Transverse colon (tissue), 4 donors: ENCODE results near the gene METRNL. TPM values are rescaled to one million over a fixed set of nuclear protein-coding genes. Genes with fewer than 3 reads are reported as not detected.

Experiments
- DNase-seq: peaks from one replicate; pipeline ENCODE4 v3.0.0-alpha.2; 2019
- H3K27ac ChIP-seq, 4 donors: fragments of 200-600 bp; sonication (generic); 2 replicates each; pipeline ENCODE4 v1.5.1; 2016 to 2018; ENCODE audit warnings: inconsistent platforms in 4 of 4
- H3K27me3 ChIP-seq: fragments of 200-600 bp; sonication (generic); 2 replicates; pipeline ENCODE4 v1.5.1; 2017; ENCODE audit warnings: inconsistent platforms
- H3K36me3 ChIP-seq, 4 donors: fragments of 200-600 bp; sonication (generic); 2 replicates each; pipeline ENCODE4 v1.5.1; 2017 to 2019; ENCODE audit warnings: inconsistent platforms in 4 of 4
- H3K4me1 ChIP-seq, 4 donors: fragments of 200-600 bp; sonication (generic); 2 replicates each; pipeline ENCODE4 v1.5.1; 2017 to 2020; ENCODE audit warnings: inconsistent platforms in 4 of 4
- H3K4me3 ChIP-seq, 4 donors: fragments of 200-600 bp; sonication (generic); 1 replicate in 1 of 4; 2 replicates in 3 of 4; pipeline versions ENCODE4 v1.5.1 to v1.6.1; 2017 to 2019; ENCODE audit warnings: inconsistent platforms in 4 of 4
- H3K9me3 ChIP-seq, 2 donors: fragments of 200-600 bp; sonication (generic); 2 replicates each; pipeline ENCODE4 v1.5.1; 2017 to 2019; ENCODE audit warnings: inconsistent platforms in 2 of 2
- EP300 ChIP-seq: sonication (generic); formaldehyde crosslinking; IDR thresholded peaks from one replicate; pipeline ENCODE4 v1.6.1; 2017; ENCODE audit warnings: antibody characterized with exemption, low read depth
- POLR2A ChIP-seq: fragments of 450-650 bp; IDR thresholded peaks from one replicate; pipeline ENCODE4 v1.6.1; 2016; ENCODE audit warnings: antibody characterized with exemption, mild to moderate bottlenecking, moderate library complexity
- POLR2AphosphoS5 ChIP-seq, 3 donors: sonication (generic); formaldehyde crosslinking; IDR thresholded peaks; one replicate each; pipeline ENCODE4 v1.6.1; 2016; ENCODE audit warnings: antibody characterized with exemption in 3 of 3
- WGBS, 2 donors: methylation state at CpG; one replicate each; pipeline ENCODE4 v1.1.5; 2018; ENCODE audit warnings: low coverage in 1 of 2; 5-methylcytosine and 5-hydroxymethylcytosine counted together
- in situ Hi-C, 4 donors: fragments of 200-750 bp; cut with MboI; loops; one replicate each; pipeline versions ENCODE4 v1.15.0 to v1.15.1; 2017; ENCODE audit warnings: low sequenced_read_pairs in 3 of 4, low pct_ligation_motif_present in 1 of 4, low pct_unique_long_range_greater_than_20kb in 1 of 4
- intact Hi-C: fragments of 100-400 bp; cut with DNase I; formaldehyde crosslinking; loops from one replicate; pipeline ENCODE4 v1.15.1; 2023; ENCODE audit warnings: low total_unique reads
- total RNA-seq, 4 donors: library from RNA; depleted of rRNA; stranded (reverse); fragments of >200 nt; gene quantifications; one replicate each; pipeline ENCODE4 v1.1.0, GENCODE V29; 2016
- TF ChIP-seq, protein P1 (sequence below), 5 experiments: fragments of 200-600 bp in 3 of 5; fragments of 450-650 bp in 2 of 5; sonication (generic) in 3 of 5; IDR thresholded peaks; 1 replicate in 2 of 5; 2 replicates in 3 of 5; pipeline ENCODE4 v1.5.1; 2016 to 2017; ENCODE audit warnings: antibody characterized with exemption in 5 of 5, inconsistent platforms in 3 of 5, mild to moderate bottlenecking in 2 of 5, moderate library complexity in 1 of 5

The METRNL gene
- total RNA-seq, 4 donors from 2014 or later, result 46.8 to 325 (median 112) TPM

DNA sequence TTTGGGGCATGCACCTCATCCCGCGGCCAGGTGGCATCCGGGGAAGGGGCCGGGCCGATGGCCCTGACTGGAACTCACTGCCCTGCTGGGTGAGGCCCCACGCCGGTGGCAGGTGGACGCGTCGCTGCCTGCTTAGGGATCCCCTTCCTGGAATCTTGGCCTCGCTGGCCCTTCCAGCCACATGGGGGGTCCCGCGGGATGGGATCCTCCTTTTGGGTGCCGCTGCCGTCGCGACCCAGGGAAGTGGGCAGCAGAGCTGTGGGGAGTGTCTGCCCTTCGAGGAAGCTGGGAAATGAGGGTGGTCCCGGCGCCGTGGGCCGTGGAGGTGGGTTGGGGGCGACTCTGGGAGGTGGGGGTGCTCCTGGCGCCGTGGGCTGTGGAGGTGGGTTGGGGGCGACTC lies 12.8 kb downstream of the METRNL start:
- Histone ChIP-seq H3K4me3 (peak overlapping the region in 2 of 4 donors; percentile 16 to 31), H3K27me3 (no peaks in the 10 kb centered on the region), H3K4me1 (peaks cover 15 to 53% (median 41%) of the 10 kb centered on the region in 4 donors), H3K27ac (peak overlapping the region; percentile 92 to 96 (median 93)), H3K36me3 (peaks cover 0 to 24% (median 9%) of the 10 kb centered on the region in 4 donors), H3K9me3 (no peaks in the 10 kb centered on the region)
- no peak for DNase-seq
- in situ Hi-C loops (no loop called here), intact Hi-C loops (no loop called here)
- WGBS, 2 donors, result 43 to 83% methylated on average over 1 to 13 of the region's 26 CpGs
- TF ChIP-seq, protein P1, sequence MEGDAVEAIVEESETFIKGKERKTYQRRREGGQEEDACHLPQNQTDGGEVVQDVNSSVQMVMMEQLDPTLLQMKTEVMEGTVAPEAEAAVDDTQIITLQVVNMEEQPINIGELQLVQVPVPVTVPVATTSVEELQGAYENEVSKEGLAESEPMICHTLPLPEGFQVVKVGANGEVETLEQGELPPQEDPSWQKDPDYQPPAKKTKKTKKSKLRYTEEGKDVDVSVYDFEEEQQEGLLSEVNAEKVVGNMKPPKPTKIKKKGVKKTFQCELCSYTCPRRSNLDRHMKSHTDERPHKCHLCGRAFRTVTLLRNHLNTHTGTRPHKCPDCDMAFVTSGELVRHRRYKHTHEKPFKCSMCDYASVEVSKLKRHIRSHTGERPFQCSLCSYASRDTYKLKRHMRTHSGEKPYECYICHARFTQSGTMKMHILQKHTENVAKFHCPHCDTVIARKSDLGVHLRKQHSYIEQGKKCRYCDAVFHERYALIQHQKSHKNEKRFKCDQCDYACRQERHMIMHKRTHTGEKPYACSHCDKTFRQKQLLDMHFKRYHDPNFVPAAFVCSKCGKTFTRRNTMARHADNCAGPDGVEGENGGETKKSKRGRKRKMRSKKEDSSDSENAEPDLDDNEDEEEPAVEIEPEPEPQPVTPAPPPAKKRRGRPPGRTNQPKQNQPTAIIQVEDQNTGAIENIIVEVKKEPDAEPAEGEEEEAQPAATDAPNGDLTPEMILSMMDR (IDR thresholded peaks at IDR 0.05), result no peak
- no peak for TF ChIP-seq EP300
- TF ChIP-seq POLR2A, result no peak
- TF ChIP-seq POLR2AphosphoS5 (IDR thresholded peaks at IDR 0.05), result no peak

DNA sequence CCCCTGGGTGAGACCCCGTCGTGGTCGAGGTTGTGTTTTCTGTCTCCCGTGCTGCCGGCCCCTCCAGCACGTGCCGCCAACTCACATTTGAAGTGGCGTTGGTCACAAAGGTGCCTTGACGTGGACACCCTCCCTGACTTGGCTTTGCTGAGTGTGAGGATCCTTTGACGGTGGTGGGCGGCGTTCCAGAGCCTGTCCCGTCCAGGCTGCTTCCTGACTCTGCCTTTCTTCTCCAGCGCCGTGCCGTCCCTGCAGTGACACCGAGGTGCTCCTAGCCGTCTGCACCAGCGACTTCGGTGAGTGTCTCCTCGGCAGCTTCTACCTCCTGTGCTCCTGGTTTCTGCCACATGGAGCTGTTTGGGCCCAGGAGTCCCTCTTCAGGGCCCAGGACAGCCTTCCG lies 13.5 kb downstream of the METRNL start:
- 82% methylated on average over 15 of the region's 22 CpGs; no CpG with 5 or more reads in 1 of the 2 donors for WGBS, 2 donors
- Histone ChIP-seq H3K9me3 (no peaks in the 10 kb centered on the region), H3K36me3 (peaks cover 0 to 24% (median 9%) of the 10 kb centered on the region in 4 donors), H3K4me3 (no peak overlapping the region), H3K27ac (peak overlapping the region in 2 of 4 donors; percentile 92 to 96), H3K4me1 (peaks cover 15 to 47% (median 41%) of the 10 kb centered on the region in 4 donors), H3K27me3 (no peaks in the 10 kb centered on the region)
- TF ChIP-seq POLR2AphosphoS5 (IDR thresholded peaks at IDR 0.05) (no peak), POLR2A (no peak), EP300 (no peak)
- TF ChIP-seq, protein P1 (IDR thresholded peaks at IDR 0.05), result no peak
- in situ Hi-C loops, result no loop called here
- no peak for DNase-seq
- intact Hi-C loops, result no loop called here

DNA sequence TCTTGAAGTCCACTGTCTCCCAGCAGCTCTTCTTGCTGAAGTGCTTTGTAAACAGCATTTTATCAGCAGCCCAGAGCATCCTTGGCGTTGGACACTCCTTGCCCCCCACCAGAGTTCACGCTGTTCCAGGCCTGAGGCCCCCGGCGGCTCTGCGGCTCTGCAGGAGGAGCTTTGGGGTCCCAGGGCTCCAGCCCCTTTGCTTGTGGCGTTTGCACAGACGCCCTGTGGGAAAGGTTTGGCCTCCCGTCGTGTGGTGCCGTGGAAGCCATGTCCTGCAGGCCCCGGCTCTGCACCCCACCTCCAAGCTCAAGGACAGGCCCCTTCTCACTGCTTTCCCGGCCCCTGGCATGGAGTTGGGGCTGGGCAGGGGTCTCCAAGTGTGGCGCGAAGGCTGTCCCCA lies 14.1 kb downstream of the METRNL start:
- H3K27me3 ChIP-seq, result peaks cover 2% of the 10 kb centered on the region
- H3K9me3 ChIP-seq, result no peaks in the 10 kb centered on the region
- no peak for DNase-seq
- H3K36me3 ChIP-seq, result peaks cover 0 to 24% (median 9%) of the 10 kb centered on the region in 4 donors
- H3K4me3 ChIP-seq, result no peak overlapping the region
- in situ Hi-C loops, result no loop called here
- intact Hi-C loops, result no loop called here
- peaks cover 14 to 47% (median 40%) of the 10 kb centered on the region in 4 donors for H3K4me1 ChIP-seq
- H3K27ac ChIP-seq, result no peak overlapping the region
- TF ChIP-seq, protein P1 (IDR thresholded peaks at IDR 0.05), result no peak
- TF ChIP-seq POLR2A (no peak), POLR2AphosphoS5 (IDR thresholded peaks at IDR 0.05) (no peak), EP300 (no peak)
- WGBS, 2 donors, result 91% methylated on average over 14 of the region's 14 CpGs; no CpG with 5 or more reads in 1 of the 2 donors

DNA sequence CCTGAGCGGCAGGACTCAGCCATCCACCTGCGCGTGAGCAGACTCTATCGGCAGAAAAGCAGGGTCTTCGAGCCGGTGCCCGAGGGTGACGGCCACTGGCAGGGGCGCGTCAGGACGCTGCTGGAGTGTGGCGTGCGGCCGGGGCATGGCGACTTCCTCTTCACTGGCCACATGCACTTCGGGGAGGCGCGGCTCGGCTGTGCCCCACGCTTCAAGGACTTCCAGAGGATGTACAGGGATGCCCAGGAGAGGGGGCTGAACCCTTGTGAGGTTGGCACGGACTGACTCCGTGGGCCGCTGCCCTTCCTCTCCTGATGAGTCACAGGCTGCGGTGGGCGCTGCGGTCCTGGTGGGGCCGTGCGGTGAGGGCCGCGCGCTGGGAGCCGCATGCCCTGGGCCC lies 14.9 kb downstream of the METRNL start:
- intact Hi-C loops, result no loop called here
- in situ Hi-C loops, result no loop called here
- no peak overlapping the region for H3K27ac ChIP-seq
- TF ChIP-seq, protein P1 (IDR thresholded peaks at IDR 0.05), result no peak
- TF ChIP-seq POLR2AphosphoS5 (IDR thresholded peaks at IDR 0.05) (no peak), EP300 (no peak), POLR2A (no peak)
- H3K27me3 ChIP-seq, result peaks cover 9% of the 10 kb centered on the region
- H3K4me1 ChIP-seq, result peaks cover 20 to 47% (median 40%) of the 10 kb centered on the region in 4 donors
- H3K9me3 ChIP-seq, result no peaks in the 10 kb centered on the region
- H3K4me3 ChIP-seq, result no peak overlapping the region
- DNase-seq, result no peak
- H3K36me3 ChIP-seq, result peaks cover 0 to 24% (median 9%) of the 10 kb centered on the region in 4 donors
- 96% methylated on average over 32 of the region's 32 CpGs; no CpG with 5 or more reads in 1 of the 2 donors for WGBS, 2 donors
